Activated CD4-positive, alpha-beta T cell treated with anti-CD3 and anti-CD28 coated beads, Interleukin-2, Interleukin-6, amounts not matched to agents 100 ng/mL and 50 ng/mL, durations not matched to agents 16 hours and 8 hours (primary cell): ENCODE data around the gene FOXC2.
"Not testable (repeated sequence)": the region's sequence is repeated elsewhere in the genome, so short reads cannot be mapped to it uniquely, and the experiment has no call there.

Experiments used
- DNase-seq: peaks from one replicate; pipeline ENCODE4 v3.0.0-alpha.2; 2020

FOXC2 gene

GRCh38 chr16:86575095-86575685 lies 8.6 kb downstream of the FOXC2 start:
- DNase-seq = no peak

- peak; percentile 47 for DNase-seq
Observed at GRCh38 chr16:86575754-86576557, 9.3 kb downstream of the FOXC2 start.

DNA sequence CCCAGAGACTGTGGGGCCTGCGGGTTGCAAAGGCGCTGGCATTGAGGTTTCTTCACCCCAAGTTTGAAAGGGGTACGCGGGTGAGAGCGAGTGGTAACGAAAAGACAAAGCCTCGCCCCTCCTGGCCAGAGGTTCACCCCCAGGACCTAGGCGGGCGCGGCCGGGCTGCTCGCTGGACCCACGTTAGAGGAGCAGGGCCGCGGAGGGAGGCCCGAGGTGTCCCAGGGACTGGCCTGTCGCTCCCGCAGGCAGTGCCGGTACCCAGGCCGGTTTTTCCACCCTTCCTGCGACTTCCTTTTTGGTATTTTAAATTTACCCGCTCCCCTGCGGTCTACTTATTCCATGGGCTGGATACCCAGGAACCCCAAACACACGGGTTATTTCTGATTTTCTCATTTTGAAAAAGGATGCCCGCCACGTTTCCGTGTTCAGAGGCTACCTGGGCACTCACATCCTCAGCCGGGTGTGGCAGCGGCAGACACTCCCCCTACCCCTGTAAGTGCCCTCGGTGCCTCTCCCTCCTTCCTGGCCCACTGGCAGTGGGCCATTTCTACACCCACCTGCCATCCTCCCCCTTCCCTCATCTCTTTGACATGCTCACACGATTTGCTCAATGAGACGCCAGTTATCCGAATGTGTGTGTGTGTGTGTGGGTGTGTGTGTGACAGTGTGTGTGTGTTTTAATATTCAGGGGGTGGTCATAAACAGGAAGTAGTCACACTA lies 10.1 kb downstream of the FOXC2 start:
- DNase-seq = no peak

GRCh38 chr16:86577314-86577971 lies 10.8 kb downstream of the FOXC2 start:
- DNase-seq = no peak

DNA sequence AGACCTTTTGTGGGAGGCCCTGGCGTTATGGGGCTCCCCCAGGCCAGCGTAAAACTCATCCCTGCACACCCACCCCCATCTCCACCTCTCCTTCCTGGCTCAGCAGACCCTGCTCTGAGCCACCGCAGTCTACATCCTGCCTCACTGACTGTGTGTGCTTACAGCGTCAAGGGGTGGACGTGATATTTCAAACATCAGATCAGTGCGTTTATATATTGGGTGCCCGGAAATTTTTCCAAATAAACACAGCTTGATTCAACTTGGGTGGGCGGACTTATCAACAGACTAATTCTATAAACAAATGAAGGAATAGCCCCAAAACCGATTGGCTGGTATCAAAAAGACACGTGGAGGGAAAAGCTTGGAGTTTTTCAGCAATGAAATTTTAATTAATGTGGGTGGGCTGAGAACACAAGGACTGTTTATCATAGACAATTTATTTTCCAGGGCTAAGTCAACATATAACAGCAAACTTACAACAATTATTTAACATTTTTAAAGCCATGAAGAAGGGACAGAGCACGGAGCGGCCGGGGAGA lies 11.5 kb downstream of the FOXC2 start, which contains the start of gene FOXL1:
FOXL1 (plus strand) TSS at position 489 of the 539 bp plus-strand sequence. CDS start 175 bp downstream, outside the sequence.
- DNase-seq = no peak

GRCh38 chr16:86578611-86579267 lies 12.1 kb downstream of the FOXC2 start:
- DNase-seq = no peak

GRCh38 chr16:86579268-86580062 lies 12.8 kb downstream of the FOXC2 start:
- DNase-seq = no peak

DNA sequence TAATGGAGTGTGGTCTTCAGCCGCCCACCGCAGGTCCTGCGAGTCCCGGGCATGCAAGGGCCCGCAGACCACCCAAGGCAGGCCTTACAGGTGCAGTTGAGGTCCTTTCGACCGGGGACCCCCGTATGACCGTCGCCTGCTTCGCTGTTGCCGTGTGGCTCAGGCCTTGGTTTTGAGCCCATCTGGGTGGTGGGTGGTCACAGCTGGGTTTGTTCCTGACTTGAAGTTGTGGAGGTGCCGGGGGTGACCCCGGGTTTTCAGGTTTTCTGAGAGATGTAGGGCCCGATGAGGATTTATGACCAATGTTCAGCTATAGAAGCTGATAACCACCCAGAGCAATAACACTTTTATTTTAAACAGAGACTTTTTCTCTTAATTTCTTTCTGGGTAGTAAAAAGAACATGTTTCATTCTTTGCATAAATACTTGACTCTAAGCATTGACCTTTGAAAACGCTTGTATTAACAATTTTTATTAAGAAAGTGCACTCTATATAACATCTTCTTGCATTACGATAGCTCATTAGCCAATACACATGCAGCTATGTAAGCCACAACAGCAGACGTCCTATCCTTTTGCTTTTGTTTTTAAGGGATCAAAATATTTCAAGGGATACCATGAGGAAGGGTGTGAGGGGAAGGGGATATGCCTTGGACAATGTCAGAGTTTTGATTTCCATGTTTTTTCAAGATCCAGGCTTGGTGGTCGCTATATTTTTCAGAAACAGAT lies 13.6 kb downstream of the FOXC2 start:
- DNase-seq = no peak

DNA sequence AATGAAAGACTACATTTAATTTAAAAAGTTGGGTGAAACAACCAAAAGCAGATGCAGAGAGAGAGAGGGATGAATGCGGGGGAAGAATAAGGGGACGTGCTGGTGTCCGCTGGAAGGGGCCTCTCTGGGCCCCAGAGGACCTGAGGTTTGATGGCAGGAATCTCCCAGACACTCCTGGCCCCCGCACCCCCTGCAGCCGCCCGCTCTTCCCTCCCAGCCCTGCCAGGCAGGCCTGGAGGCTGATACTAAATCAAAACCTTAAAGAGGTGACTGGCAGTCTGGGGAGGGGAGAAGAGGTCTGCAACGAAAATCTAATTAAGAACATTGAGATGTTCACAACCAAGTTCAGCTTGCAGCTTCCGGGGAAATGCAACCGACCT lies 14.2 kb downstream of the FOXC2 start:
- DNase-seq = no peak

GRCh38 chr16:86581458-86581857 lies 14.8 kb downstream of the FOXC2 start:
- DNase-seq = no peak

DNA sequence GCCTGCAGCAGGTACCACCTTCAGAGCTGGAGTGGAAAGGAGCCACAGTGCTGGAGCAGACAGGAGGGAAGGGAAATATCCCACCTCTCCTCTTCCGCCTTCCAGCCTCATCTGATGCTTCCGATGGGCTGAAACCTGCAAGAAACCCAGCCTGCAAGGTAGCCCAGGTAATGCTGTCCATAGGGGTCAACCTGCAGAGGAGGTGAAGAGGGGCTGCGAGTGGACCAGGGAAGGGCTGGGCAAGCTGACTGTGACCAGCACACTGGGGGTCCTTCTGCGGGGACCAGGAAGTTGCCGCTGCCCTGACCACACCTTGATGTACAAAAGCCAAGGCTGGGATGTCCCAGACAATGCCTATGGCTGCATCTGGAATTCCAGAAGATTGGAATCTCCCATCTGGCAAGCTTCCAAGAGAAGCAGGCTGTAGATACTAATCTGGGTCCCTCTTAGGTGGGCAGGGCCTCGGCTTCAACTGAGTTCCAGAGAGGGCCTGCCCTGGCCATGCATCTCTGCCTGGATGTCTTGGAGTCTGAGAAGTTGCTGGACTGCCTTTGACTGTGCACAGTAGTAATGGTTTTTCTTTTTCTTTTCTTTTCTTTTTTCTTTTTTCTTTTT lies 17.5 kb downstream of the FOXC2 start:
- DNase-seq = no peak

- DNase-seq = no peak
Observed at GRCh38 chr16:86584726-86585721, 18.4 kb downstream of the FOXC2 start.

GRCh38 chr16:86585821-86586611 lies 19.4 kb downstream of the FOXC2 start:
- DNase-seq = no peak

DNA sequence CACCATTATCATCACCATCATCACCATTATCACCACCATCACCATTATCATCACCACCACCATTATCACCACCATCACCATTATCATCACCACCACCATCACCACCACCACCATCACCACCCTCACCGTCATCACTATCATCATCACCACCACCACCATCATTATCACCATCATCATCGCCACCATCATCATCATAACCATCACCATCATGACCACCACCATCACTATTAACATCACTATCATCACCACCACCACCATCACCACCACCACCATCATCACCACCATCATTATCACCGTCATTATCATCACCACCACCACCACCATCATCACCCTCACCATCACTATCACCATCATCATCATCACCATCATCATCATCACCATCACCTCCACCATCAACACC lies 20.9 kb downstream of the FOXC2 start:
- no peak for DNase-seq

GRCh38 chr16:86587955-86588354 lies 21.3 kb downstream of the FOXC2 start:
- DNase-seq = not testable (repeated sequence)

DNA sequence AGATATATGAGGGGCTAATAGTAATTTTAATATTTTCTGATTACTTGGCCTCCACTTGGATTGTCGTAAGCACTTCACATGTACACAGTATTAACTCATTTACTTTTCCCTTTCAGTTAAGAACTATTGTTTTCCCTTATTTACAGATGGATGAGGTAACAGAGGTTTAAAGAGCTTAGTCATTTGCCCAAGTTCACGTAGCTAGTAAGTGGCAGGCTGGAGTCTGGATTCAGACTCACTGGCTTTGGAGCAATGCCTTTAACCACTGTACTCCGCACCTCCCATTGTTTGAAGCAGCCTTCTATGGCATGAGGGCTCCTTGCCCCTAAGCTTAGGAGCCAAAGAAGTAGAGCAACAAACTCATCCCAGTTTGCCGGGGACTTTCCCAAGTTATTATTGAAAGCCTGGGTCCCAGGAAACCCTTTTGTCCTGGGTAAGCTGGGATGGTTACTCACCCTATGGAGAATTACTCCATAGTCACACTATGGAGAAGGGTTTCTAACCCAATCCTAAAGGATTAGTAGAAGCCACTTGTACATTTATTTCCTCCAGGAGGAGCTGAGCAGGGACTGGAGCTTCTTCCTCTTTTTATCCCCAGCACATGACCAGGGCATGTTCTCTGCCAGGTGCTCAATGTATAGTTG lies 24.0 kb downstream of the FOXC2 start:
- DNase-seq = no peak

DNA sequence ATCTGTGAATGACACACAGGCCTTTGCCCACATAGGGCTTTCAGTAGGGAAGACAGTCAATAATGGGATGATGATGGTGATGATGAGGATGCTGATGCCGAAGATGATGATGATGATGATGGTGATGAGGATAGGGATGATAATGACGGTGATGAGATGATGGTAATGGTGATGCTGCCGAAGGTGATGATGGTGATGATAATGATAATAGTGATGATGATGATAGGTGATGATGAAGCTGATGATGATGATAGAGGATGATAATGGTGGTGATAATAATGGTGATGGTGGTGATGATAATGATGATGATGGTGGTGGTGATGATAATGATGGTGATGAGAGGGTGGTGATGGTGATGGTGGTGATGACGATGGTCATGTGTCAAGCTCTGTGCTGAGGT lies 24.6 kb downstream of the FOXC2 start:
- no peak for DNase-seq
